SKM-1 treated with dmso at 0.1 percent for 144 hours (cell line): ENCODE data around the gene PLEKHD1.
"Not testable (repeated sequence)": the region's sequence is repeated elsewhere in the genome, so short reads cannot be mapped to it uniquely, and the experiment has no call there.

Experiments
- DNase-seq: peaks from one replicate; lab custom pipeline; 2025; ENCODE audit not compliant: unreplicated experiment; lab: John Stamatoyannopoulos, UW

Gene PLEKHD1

DNA sequence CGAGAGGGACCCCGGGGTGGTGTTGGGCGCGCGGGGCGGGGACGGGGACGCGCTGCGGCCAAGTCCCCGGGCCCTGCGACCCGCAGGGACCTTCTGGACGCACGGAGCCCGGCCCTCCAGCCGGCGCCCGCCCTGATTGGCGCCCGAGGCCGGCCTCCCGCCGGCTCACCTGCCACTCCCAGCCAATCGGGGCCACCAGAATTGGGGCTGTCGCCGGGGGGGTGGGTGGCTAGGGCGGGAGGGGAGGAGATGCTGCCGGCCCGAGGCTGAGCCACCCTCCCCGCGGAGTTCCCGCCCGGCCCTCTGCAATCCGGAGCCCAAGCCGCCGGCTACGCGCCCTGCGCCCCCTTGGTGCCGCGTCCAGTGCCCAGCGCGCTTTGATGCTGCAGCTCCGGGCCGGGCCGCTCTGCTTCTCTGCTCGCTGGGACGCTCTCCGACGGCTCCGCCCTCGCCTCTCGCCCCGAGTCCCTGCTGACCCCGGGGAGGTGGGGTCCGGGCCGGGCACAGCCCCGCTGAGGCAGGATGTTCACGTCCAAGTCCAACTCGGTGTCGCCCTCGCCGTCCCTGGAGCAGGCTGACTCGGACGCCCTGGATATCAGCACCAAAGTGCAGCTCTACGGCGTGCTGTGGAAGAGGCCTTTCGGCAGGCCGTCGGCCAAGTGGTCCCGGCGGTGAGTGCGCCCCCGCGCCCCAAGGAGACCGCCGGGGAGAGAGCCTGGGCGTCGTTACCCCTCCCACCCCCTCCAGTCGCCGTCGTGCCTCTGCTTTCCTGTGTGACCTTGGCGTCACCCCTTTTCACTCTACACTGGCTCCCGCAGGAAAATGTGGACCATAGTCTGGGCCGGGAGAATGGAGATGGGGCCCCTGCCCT is at the start of gene PLEKHD1:
TSS of gene PLEKHD1 (plus strand) at position 285 of the 871 bp plus-strand sequence. CDS start at position 523, 238 bp downstream.
- no peak for DNase-seq

DNA sequence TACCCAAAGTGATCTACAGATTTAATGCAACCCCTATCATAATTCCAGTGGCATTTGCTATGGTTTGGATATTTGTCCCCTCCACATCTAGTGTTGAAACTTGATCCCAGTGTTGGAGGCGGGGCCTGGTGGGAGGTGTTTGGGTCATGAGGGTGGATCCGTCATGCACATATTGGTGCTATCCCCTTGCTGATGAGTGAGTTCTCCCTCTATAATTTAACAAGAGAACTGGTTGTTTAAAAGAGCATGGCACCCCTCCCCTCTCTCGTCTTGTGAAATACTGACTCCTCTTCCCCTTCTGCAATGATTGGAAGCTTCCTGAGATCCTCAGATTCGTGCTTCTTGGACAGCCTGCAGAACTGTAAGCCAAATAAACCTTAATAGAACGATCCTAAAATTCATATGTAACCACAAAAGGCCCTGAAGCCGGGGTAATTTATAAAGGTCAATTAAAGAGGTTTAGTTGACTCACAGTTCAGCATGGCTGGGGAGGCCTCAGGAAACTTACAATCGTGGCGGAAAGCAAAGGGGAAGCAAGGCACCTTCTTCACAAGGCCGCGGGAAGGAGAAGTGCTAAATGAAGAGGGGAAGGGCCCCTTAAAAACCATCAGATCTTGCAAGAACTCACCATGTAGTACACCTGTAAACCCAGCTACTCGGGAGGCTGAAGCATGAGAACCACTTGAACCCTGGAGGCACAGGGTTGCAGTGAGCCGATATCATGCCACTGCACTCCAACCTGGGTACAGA is 44.8 kb upstream of the PLEKHD1 start:
- peak; percentile 52 for DNase-seq

DNA sequence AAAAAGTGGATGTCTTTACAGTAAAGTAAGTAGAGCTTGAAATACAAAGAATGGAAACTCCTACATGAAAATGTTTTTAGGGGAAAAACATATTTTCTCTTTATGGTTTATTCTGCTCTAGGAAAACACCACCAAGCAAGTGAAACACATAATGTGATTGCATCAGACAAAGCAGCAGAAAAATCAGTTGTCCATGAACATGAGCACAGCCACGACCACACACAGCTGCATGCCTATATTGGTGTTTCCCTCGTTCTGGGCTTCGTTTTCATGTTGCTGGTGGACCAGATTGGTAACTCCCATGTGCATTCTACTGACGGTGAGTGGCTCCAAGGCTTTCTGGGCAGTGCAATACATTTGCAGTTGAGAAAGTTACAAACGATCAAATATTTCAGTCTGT is 42.6 kb upstream of the PLEKHD1 start:
- no peak for DNase-seq

DNA sequence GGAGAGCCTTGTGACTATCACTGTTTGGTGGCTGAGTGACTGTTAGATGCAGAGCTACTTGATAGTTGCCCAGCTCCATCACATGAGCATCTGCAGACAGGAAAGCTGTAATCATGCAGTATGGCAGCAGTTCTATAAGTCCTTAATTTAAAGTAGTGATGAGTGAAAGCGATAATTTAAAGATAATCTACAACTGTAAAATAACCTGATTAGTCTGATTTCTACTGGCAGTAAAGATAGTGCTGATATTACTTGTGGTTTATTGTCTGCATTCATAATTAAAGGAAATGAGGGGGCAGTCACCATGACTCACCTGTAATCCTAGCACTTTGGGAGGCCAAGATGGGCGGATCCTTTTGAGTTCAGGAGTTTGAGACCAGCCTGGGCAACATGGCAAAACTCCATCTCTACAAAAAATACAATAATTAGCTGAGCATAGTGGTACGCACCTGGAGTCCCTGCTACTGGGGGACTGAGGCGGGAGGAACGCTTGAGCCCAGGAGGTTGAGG is 41.2 kb upstream of the PLEKHD1 start:
- DNase-seq: no peak

DNA sequence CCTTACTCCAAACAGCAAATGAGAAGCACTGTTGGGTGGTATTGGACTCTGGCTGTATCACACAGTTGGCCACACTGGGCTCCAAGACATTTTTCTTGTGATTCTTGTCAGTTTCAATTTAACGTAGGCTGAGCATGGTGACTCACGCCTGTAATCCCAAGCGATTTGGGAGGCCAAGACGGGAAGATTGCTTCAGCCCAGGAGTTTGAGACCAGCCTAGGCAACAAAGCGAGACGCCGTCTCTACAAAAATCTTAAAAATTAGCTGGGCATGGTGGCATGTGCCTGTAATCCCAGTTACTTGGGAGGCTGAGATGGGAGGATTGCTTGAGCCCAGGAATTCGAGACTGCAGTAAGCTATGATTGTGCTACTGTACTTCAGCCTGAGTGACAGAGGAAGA is 35.3 kb upstream of the PLEKHD1 start:
- no peak for DNase-seq

DNA sequence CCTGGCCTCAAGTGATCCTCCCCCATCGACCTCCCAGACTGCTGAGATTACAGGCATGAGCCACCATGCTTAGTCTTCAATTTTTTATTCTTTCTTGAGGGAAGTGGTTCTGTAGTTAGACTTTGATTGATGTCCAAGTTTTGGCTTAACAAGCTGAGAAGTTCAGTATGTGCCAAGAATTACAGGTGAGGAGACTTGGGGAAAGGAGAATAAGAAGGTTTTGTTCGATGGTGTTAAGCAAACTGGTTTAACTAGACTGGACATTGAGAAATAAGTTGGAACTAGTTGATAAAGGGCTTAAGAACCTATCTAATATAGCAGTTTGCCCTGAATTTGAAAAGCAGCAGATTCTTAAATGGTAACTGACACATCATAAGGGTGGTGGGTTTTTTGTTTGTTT is 32.6 kb upstream of the PLEKHD1 start:
- no peak for DNase-seq

DNA sequence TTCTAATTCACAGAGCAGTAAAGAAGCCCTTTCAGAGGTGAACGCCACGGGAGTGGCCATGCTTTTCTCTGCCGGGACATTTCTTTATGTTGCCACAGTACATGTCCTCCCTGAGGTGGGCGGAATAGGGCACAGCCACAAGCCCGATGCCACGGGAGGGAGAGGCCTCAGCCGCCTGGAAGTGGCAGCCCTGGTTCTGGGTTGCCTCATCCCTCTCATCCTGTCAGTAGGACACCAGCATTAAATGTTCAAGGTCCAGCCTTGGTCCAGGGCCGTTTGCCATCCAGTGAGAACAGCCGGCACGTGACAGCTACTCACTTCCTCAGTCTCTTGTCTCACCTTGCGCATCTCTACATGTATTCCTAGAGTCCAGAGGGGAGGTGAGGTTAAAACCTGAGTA is 26.2 kb upstream of the PLEKHD1 start:
- DNase-seq: no peak

DNA sequence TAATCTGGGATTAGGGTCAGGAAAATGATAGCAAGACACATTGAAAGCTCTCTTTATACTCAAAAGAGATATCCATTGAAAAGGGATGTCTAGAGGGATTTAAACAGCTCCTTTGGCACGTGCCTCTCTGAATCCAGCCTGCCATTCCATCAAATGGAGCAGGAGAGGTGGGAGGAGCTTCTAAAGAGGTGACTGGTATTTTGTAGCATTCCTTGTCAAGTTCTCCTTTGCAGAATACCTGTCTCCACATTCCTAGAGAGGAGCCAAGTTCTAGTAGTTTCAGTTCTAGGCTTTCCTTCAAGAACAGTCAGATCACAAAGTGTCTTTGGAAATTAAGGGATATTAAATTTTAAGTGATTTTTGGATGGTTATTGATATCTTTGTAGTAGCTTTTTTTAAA is 25.4 kb upstream of the PLEKHD1 start:
- no peak for DNase-seq

DNA sequence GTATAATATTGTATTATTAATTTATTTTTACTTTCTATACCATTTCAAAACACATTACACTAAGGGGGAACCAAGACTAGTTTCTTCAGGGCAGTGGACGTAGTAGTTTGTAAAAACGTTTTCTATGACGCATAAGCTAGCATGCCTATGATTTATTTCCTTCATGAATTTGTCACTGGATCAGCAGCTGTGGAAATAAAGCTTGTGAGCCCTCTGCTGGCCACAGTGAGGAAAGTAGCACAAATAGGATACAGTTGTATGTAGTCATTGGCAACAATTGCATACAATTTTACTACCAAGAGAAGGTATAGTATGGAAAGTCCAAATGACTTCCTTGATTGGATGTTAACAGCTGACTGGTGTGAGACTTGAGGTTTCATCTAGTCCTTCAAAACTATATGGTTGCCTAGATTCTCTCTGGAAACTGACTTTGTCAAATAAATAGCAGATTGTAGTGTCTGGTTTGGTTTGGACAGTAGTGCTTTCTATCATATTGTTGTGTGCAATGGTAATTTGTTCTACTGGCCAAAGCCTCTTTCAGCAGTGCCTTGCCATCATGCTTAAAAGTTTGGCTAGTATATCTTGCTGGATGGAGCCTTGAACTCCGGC is 24.3 kb upstream of the PLEKHD1 start:
- DNase-seq: peak; percentile 23

DNA sequence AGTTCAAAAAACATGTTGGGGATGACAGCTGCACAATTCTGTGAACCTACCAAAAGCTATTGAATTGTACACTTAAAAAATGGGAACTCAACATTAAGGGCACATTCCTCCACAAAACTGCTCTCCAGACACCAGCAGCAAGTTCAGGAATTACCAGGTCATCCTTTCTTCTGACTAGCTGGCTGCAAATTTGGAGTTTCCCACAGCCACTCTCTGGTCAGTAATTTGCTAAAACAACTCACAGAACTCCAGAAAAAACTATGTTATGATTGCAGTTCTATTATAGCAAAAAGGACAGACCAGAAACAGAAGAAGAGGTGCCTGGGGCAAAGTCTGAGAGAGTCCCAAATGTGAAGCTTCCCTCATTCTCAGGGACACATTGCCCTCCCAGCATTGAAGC is 20.1 kb upstream of the PLEKHD1 start:
- DNase-seq: no peak

DNA sequence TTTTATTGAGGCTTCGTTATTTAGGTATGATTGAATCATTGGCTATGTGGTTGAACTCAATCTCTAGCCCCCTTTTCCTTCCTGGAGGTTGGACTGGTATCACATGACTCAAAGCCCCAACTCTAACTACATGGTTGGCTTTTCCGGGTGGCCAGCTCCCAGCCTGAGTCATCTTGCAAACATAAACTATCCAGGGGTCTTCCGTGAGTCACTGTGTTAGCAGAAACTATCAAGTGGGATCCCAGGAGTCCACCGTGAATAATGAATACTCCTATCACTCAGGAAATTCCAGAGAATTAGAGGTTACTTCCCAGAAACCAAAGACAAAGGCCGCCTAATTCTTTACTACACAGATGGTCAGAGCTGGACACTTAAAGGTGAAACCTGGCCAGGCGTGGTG is 19.7 kb upstream of the PLEKHD1 start:
- no peak for DNase-seq

DNA sequence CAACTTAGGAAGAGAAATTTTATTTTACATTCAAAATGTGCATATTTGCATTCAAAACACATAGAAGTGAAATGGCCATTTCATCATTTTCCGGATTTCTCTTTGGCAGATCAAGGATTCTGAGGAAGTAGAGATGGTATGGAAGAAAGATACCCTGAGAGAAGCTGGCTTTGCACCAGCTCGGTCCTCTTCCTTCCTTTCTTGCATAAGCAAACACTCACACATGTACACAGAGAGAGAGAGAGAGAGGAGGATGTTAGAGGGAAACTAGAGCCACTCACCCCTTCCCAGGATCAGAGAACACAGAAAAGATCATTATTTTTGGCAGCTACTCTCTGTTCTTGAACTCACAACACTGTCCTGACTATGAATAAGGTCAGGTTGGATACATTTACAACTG is 15.6 kb upstream of the PLEKHD1 start:
- DNase-seq: peak; percentile 26

DNA sequence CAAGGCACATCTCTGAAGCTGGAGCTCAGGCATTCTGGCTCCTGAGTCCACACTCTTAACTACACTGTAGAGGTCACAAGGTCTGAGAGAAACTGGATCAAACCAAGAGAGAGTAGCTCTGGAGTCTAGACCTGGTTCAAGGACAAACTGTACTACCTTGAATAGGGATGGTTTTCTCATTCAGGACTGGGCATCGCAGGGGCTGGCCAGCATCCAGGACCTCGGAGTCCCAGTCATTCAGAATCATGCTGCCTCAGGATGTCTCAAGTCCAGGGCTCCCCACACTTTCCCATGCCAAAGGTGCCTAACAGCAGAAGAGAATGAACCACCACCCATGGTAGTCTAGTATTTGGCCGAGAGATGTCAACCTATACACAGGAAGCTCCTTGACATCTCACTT is 13.1 kb upstream of the PLEKHD1 start:
- no peak for DNase-seq

DNA sequence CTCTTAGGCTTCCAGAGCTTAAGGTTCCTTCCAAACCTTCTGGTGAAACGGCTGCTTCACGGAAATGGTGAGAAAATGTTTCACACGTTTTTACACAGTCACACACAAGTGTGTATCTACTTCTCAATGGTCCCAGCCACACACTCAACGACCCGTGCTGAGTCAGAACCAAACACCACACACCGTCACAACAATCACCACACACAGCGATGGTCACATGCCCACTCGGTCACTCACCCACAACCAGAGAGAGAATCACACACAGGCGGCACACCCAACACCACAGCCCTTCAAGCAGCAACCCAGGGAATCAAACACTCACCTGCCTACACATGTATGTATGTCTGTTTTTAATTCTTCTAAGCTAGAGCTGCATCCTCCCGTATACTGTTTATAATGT is 12.6 kb upstream of the PLEKHD1 start:
- DNase-seq: no peak

DNA sequence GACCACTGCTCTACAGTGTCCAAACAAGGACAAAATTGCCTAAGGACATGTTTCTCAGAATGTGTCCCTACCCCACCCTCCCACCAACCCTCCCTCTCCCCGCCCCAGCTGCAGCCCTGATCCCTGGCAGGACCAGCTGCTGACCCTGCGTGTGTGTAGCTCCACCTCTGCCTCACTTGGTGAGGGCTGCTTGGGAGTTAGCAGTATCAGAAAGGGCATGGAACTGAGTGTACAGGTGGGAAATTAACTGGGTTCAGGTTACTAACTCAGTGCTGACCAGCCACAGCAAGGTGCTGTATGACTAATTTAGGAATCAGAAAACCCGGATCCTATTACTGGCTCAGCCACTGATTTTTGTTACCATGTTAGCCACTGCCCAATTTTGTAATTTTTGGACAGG is 11.3 kb upstream of the PLEKHD1 start:
- no peak for DNase-seq

DNA sequence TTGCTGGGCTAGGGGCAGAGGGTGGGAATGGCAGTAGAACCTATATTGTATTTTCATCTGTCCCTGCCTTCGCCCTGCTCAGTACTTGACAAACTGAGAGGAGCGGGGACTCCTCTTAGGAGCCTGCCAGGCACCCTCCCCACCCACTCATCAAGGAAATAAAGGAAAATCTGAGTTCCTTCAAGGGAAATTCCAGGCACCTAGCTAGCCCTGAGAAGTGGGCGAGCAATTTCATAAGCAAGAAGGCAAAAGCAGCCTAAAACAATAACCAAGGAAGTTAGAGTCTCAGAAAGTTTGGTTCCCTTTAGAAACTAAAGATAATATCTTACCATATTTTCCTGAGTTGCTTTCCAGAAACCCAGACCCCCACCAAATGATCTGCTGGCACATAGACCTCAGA is 10.6 kb upstream of the PLEKHD1 start:
- no peak for DNase-seq

DNA sequence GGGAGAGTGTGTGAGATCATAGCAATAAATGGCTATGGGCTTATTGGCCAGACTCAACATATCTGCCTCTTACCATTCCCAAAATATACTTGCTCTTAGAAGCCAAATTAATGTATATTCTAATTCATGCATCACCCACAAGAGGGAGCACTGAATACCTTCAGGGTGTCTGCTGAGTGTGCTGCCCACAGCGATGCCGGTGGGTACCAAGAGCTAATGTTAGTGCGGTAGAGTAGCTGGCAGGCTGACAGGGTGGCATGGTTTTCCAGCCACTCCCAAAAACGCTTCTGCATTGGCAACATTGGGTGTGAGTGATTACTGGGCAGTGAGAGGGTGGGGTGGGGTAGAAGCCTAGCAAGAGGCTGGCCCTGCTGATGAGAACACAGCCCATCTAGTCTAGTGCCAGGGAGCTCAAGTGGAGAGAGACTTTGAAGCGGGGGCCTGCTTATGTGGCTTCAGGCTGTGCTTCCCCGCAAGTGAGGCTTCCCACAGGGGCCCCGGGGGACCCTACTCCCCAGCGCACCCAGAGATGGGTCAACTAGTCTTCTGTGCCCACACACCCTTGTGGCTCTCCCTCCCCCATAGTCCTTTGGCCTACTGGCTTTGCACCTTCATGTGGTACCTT is 9.2 kb upstream of the PLEKHD1 start:
- DNase-seq: peak; percentile 1

DNA sequence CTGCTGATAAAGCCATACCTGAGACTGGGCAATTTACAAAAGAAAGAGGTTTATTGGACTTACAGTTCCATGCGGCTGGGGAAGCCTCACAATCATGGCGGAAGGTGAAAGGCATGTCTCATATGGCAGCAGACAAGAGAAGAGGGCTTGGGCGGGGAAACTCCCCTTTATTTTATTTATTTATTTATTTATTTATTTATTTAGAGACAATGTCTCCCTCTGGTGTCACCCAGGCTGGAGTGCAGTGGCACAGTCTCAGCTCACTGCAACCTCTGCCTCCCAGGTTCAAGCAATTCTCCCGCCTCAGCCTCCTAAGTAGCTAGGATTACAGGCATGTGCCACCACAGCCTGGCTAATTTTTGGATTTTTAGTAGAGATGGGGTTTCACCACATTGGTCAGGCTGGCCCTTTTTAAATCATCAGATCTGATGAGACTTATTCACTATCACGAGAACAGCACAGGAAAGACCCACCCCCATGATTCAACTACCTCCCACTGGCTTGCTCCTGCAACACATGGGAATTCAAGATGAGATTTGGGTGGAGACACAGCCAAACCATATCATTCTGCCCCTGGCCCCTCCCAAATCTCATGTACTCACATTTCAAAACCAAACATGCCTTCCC is 7.6 kb upstream of the PLEKHD1 start:
- not testable (repeated sequence) for DNase-seq

DNA sequence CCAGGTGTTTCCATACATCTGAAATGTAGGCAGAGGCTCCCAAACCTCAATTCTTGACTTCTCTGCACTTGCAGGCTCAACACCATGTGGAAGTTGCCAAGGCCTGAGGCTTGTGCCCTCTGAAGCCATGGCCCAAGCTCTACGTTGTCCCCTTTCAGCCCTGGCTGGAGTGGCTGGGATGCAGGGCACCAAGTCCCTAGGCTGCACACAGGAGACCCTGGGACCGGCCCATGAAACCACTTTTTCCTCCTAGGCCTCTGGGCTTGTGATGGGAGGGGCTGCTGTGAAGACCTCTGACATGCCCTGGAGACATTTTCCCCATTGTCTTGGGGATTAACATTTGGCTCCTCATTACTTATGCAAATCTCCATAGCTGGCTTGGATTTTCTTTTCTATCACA is 6.5 kb upstream of the PLEKHD1 start:
- not testable (repeated sequence) for DNase-seq

DNA sequence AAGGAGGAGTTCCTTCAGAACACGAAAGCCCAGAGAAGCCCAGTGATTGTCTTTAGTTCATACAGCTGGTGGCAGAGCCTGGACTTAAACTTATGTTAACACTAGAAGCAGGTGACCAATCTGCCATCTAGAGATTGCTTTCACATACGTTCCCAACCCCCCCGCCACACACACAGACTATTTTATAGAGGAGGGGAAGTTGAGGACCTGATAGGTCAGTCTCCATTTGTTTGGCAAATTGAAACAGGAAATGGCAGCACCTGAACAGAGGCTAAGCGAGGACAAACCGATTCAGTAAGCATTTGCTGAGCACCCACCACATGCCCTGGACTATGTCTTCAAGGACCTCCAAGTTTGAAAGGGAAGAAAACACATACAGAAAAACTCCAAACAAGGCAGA is 4.8 kb upstream of the PLEKHD1 start:
- no peak for DNase-seq

DNA sequence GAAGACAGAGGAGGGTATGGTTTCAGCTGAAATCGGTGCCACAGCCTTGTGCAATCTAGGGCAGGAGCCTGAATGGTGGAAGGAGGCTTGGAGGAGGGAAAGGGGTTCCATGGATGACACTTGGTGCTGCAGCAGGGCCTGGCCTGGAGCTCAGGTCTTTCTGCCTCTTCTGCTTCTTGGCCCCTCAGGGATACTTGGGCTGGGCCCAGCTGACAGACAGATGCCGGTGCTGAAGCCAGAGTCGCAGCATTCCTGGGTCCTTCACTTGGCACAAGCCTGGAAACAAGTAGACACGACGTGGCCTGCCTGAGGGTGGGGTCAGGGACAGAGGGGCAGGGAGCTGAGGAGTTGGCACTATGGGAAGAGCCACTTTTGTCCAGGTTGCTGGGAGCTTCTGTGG is 4.4 kb upstream of the PLEKHD1 start:
- DNase-seq: no peak
